ENCODE data around the gene REXO4. TPM values are rescaled to one million over a fixed set of nuclear protein-coding genes. Genes with fewer than 3 reads are reported as not detected.
A peak's percentile ranks its signal among the peaks of the same experiment; 100 is the strongest.

The REXO4 gene
- total and polyA plus RNA-seq, 2 donors (not counting 1 experiment from before 2014, with no cell fraction given), result 16.6 to 21.1 TPM

DNA sequence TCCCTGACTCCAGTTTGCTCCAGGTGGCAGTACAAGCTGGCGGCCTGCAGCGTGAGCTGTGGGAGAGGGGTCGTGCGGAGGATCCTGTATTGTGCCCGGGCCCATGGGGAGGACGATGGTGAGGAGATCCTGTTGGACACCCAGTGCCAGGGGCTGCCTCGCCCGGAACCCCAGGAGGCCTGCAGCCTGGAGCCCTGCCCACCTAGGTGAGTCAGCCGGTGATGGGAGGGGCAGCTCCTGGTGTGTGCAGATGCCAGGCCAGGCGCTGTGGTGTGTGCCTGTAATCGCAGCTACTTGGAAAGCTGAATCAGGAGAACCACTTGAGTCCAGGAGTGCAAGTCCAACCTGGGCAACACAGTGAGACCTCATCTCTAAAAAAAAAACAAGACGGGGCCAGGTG, 31.9 kb upstream of the REXO4 start:
- no peaks in the 10 kb centered on the region for H3K36me3 ChIP-seq (ENCODE audit: control insufficient read depth, insufficient read depth, low read length)
- H3K9ac ChIP-seq (ENCODE audit: insufficient read depth, low read length), result no peak overlapping the region
- no peak overlapping the region for H3K27ac ChIP-seq (ENCODE audit: insufficient read depth, low read length)
- H3K4me2 ChIP-seq (ENCODE audit: extremely low read depth, insufficient read depth, low read length), result no peak overlapping the region
- H3K4me3 ChIP-seq (replicated peaks in 1 of 4; ENCODE audit: control extremely low read depth in 1 of 4, insufficient read depth in 1 of 4, low read depth in 3 of 4, low read length in 4 of 4), result no peak overlapping the region
- no peak overlapping the region for H2AFZ ChIP-seq (ENCODE audit: low read length)
- TF ChIP-seq, protein P1, sequence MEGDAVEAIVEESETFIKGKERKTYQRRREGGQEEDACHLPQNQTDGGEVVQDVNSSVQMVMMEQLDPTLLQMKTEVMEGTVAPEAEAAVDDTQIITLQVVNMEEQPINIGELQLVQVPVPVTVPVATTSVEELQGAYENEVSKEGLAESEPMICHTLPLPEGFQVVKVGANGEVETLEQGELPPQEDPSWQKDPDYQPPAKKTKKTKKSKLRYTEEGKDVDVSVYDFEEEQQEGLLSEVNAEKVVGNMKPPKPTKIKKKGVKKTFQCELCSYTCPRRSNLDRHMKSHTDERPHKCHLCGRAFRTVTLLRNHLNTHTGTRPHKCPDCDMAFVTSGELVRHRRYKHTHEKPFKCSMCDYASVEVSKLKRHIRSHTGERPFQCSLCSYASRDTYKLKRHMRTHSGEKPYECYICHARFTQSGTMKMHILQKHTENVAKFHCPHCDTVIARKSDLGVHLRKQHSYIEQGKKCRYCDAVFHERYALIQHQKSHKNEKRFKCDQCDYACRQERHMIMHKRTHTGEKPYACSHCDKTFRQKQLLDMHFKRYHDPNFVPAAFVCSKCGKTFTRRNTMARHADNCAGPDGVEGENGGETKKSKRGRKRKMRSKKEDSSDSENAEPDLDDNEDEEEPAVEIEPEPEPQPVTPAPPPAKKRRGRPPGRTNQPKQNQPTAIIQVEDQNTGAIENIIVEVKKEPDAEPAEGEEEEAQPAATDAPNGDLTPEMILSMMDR (conservative IDR thresholded peaks at IDR 0.05 in 1 of 2, IDR thresholded peaks at IDR 0.05 in 1 of 2; ENCODE audit: low read depth in 1 of 2, low read length in 2 of 2), result no peak
- TF ChIP-seq EZH2 (IDR thresholded peaks at IDR 0.05; ENCODE audit: low read length, missing control alignments), result no peak
- H3K4me1 ChIP-seq (ENCODE audit: control insufficient read depth, extremely low read depth, insufficient read depth, low read length), result no peaks in the 10 kb centered on the region
- H4K20me1 ChIP-seq (ENCODE audit: control insufficient read depth, extremely low read depth, insufficient read depth, low read length), result no peaks in the 10 kb centered on the region
- DNase-seq (ENCODE audit: low read depth in 2 of 2), result peak in 1 of 2 donors; percentile 24
- H3K27me3 ChIP-seq (ENCODE audit: control insufficient read depth, insufficient read depth, low read length), result no peaks in the 10 kb centered on the region
- no peaks in the 10 kb centered on the region for H3K9me3 ChIP-seq (ENCODE audit: control insufficient read depth, insufficient read depth, low read depth, low read length)
- no peaks in the 10 kb centered on the region for H3K79me2 ChIP-seq (ENCODE audit: control insufficient read depth, insufficient read depth, low read length)

DNA sequence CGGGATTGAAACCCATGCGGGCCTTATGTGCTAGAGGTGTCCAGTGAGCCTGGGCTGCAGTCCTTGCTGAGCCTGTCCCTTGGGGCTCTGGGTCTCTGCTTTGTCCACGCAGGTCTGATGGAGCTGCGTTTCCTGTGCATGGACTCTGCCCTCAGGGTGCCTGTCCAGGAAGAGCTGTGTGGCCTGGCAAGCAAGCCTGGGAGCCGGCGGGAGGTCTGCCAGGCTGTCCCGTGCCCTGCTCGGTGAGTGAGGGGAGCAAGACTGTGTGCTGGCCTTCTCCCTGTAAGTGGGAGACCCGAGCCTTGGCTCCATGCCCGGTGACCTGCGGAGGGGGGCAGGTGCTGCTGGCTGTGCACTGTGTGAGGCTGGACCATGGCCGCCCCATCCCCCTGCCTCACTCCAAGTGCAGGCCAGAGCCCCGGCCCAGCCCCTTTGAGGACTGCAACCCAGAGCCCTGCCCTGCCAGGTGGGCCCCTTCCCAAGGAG, 30.7 kb upstream of the REXO4 start:
- Histone ChIP-seq H3K36me3 (ENCODE audit: control insufficient read depth, insufficient read depth, low read length) (no peaks in the 10 kb centered on the region), H3K27ac (ENCODE audit: insufficient read depth, low read length) (no peak overlapping the region), H2AFZ (ENCODE audit: low read length) (no peak overlapping the region)

DNA sequence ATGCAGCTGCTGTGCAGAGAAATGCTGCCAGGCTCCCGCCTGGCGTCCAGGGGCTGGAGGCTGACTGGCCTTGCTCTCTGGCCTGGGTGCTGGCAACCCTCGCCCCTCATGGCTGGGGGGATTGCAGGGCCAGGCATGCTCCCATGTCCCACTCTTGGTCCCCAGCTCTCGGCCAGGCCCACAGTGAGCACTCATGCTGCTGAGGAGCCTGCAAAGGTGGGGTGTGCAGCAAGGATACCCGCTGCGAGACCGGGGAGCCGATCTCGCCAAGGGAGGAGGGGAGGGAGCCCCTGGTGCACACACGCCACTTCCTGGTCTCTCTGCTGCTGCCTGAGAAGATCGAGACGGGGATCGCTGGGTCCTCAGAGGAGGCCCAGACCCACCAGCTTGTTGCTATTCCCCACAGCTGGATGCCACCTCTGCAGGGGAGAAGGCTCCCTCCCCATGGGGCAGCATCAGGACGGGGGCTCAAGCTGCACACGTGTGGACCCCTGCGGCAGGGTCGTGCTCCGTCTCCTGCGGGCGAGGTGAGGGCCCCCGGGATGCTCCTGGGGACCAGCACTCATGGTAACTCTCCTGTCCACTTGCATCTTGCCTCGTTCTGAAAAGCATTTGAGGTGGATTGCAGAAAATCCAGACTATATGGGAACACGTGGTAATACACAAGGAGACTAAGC, 27.6 kb upstream of the REXO4 start:
- no peak for TF ChIP-seq EZH2 (IDR thresholded peaks at IDR 0.05; ENCODE audit: low read length, missing control alignments)
- TF ChIP-seq, protein P1 (conservative IDR thresholded peaks at IDR 0.05 in 1 of 2, IDR thresholded peaks at IDR 0.05 in 1 of 2; ENCODE audit: low read depth in 1 of 2, low read length in 2 of 2), result no peak
- Histone ChIP-seq H3K36me3 (ENCODE audit: control insufficient read depth, insufficient read depth, low read length) (no peaks in the 10 kb centered on the region), H4K20me1 (ENCODE audit: control insufficient read depth, extremely low read depth, insufficient read depth, low read length) (no peaks in the 10 kb centered on the region), H3K4me2 (ENCODE audit: extremely low read depth, insufficient read depth, low read length) (no peak overlapping the region), H3K27me3 (ENCODE audit: control insufficient read depth, insufficient read depth, low read length) (no peaks in the 10 kb centered on the region), H3K4me3 (replicated peaks in 1 of 4; ENCODE audit: control extremely low read depth in 1 of 4, insufficient read depth in 1 of 4, low read depth in 3 of 4, low read length in 4 of 4) (no peak overlapping the region), H3K4me1 (ENCODE audit: control insufficient read depth, extremely low read depth, insufficient read depth, low read length) (no peaks in the 10 kb centered on the region), H3K9me3 (ENCODE audit: control insufficient read depth, insufficient read depth, low read depth, low read length) (no peaks in the 10 kb centered on the region), H3K27ac (ENCODE audit: insufficient read depth, low read length) (no peak overlapping the region), H3K79me2 (ENCODE audit: control insufficient read depth, insufficient read depth, low read length) (no peaks in the 10 kb centered on the region), H3K9ac (ENCODE audit: insufficient read depth, low read length) (no peak overlapping the region), H2AFZ (ENCODE audit: low read length) (no peak overlapping the region)
- DNase-seq (ENCODE audit: low read depth in 2 of 2), result no peak

More for the DNA sequence above, 30.7 kb upstream of the REXO4 start:
- no peak overlapping the region for H3K9ac ChIP-seq (ENCODE audit: insufficient read depth, low read length)
- H3K27me3 ChIP-seq (ENCODE audit: control insufficient read depth, insufficient read depth, low read length), result no peaks in the 10 kb centered on the region
- H3K79me2 ChIP-seq (ENCODE audit: control insufficient read depth, insufficient read depth, low read length), result no peaks in the 10 kb centered on the region
- H3K4me2 ChIP-seq (ENCODE audit: extremely low read depth, insufficient read depth, low read length), result no peak overlapping the region
- no peaks in the 10 kb centered on the region for H3K9me3 ChIP-seq (ENCODE audit: control insufficient read depth, insufficient read depth, low read depth, low read length)
- no peaks in the 10 kb centered on the region for H4K20me1 ChIP-seq (ENCODE audit: control insufficient read depth, extremely low read depth, insufficient read depth, low read length)
- TF ChIP-seq, protein P1 (conservative IDR thresholded peaks at IDR 0.05 in 1 of 2, IDR thresholded peaks at IDR 0.05 in 1 of 2; ENCODE audit: low read depth in 1 of 2, low read length in 2 of 2), result no peak
- no peak for TF ChIP-seq EZH2 (IDR thresholded peaks at IDR 0.05; ENCODE audit: low read length, missing control alignments)
- H3K4me1 ChIP-seq (ENCODE audit: control insufficient read depth, extremely low read depth, insufficient read depth, low read length), result no peaks in the 10 kb centered on the region
- DNase-seq (ENCODE audit: low read depth in 2 of 2), result no peak
- no peak overlapping the region for H3K4me3 ChIP-seq (replicated peaks in 1 of 4; ENCODE audit: control extremely low read depth in 1 of 4, insufficient read depth in 1 of 4, low read depth in 3 of 4, low read length in 4 of 4)
